ENCODE measurements around the gene FZR1. TPM values are rescaled to one million over a fixed set of nuclear protein-coding genes. Genes with fewer than 3 reads are reported as not detected.
A peak's percentile ranks its signal among the peaks of the same experiment; 100 is the strongest.
"Not testable (repeated sequence)": the region's sequence is repeated elsewhere in the genome, so short reads cannot be mapped to it uniquely, and the experiment has no call there.

Gene FZR1
- total RNA-seq, 1 donor from 2014 or later, result 51.9 TPM

- H3K36me3 ChIP-seq (ENCODE audit: control insufficient read depth, insufficient read depth, low read length), result peaks cover 1% of the 10 kb centered on the region
- no peak for TF ChIP-seq CTCF (IDR thresholded peaks at IDR 0.05; ENCODE audit: insufficient read depth, low read length, poor library complexity, severe bottlenecking)
- peak overlapping the region; percentile 89 for H3K4me3 ChIP-seq (ENCODE audit: low read depth, low read length)
- H3K27me3 ChIP-seq (ENCODE audit: control insufficient read depth, insufficient read depth, low read length), result no peaks in the 10 kb centered on the region
- DNase-seq (ENCODE audit: low read depth), result no peak
Observed at GRCh38 chr19:3556978-3557460, 50.9 kb downstream of the FZR1 start.

- peaks cover 1% of the 10 kb centered on the region for H3K36me3 ChIP-seq (ENCODE audit: control insufficient read depth, insufficient read depth, low read length)
- peak within 1 kb of the TSS; percentile 89 for H3K4me3 ChIP-seq (ENCODE audit: low read depth, low read length)
- H3K27me3 ChIP-seq (ENCODE audit: control insufficient read depth, insufficient read depth, low read length), result no peaks in the 10 kb centered on the region
- no peak for TF ChIP-seq CTCF (IDR thresholded peaks at IDR 0.05; ENCODE audit: insufficient read depth, low read length, poor library complexity, severe bottlenecking)
- DNase-seq (ENCODE audit: low read depth), result peak; percentile 77
Observed at GRCh38 chr19:3557461-3558248, 51.5 kb downstream of the FZR1 start, which contains the start of gene MFSD12. MFSD12 (minus strand) TSS chr19:3557586; CDS start chr19:3557403, 183 bp downstream.

- Histone ChIP-seq H3K4me3 (ENCODE audit: low read depth, low read length) (no peak overlapping the region), H3K27me3 (ENCODE audit: control insufficient read depth, insufficient read depth, low read length) (no peaks in the 10 kb centered on the region), H3K36me3 (ENCODE audit: control insufficient read depth, insufficient read depth, low read length) (no peaks in the 10 kb centered on the region)
- no peak for TF ChIP-seq CTCF (IDR thresholded peaks at IDR 0.05; ENCODE audit: insufficient read depth, low read length, poor library complexity, severe bottlenecking)
- no peak for DNase-seq (ENCODE audit: low read depth)
Observed at GRCh38 chr19:3563709-3564524, 57.8 kb downstream of the FZR1 start.

GRCh38 chr19:3565139-3565538 lies 59.0 kb downstream of the FZR1 start:
- Histone ChIP-seq H3K27me3 (ENCODE audit: control insufficient read depth, insufficient read depth, low read length) (no peaks in the 10 kb centered on the region), H3K36me3 (ENCODE audit: control insufficient read depth, insufficient read depth, low read length) (no peaks in the 10 kb centered on the region), H3K4me3 (ENCODE audit: low read depth, low read length) (no peak overlapping the region)
- DNase-seq (ENCODE audit: low read depth), result peak; percentile 41
- no peak for TF ChIP-seq CTCF (IDR thresholded peaks at IDR 0.05; ENCODE audit: insufficient read depth, low read length, poor library complexity, severe bottlenecking)

- not testable (repeated sequence) for H3K36me3 ChIP-seq (ENCODE audit: control insufficient read depth, insufficient read depth, low read length); H3K27me3 ChIP-seq (ENCODE audit: control insufficient read depth, insufficient read depth, low read length); H3K4me3 ChIP-seq (ENCODE audit: low read depth, low read length); DNase-seq (ENCODE audit: low read depth)
Observed at GRCh38 chr19:3570042-3570441, 63.9 kb downstream of the FZR1 start.

- H3K27me3 ChIP-seq (ENCODE audit: control insufficient read depth, insufficient read depth, low read length), result no peaks in the 10 kb centered on the region
- TF ChIP-seq CTCF (IDR thresholded peaks at IDR 0.05; ENCODE audit: insufficient read depth, low read length, poor library complexity, severe bottlenecking), result no peak
- no peak overlapping the region for H3K4me3 ChIP-seq (ENCODE audit: low read depth, low read length)
- no peak for DNase-seq (ENCODE audit: low read depth)
- no peaks in the 10 kb centered on the region for H3K36me3 ChIP-seq (ENCODE audit: control insufficient read depth, insufficient read depth, low read length)
Observed at GRCh38 chr19:3570606-3571011, 64.5 kb downstream of the FZR1 start.
